GM21360 (cell line): ENCODE measurements around the gene ACTC1.

Experiments
- ATAC-seq: cut with Tn5 transposase; IDR thresholded peaks from one replicate; pipeline ENCODE4 v1.9.1; 2021; ENCODE audit warnings: mild to moderate bottlenecking, moderate library complexity; ENCODE audit not compliant: unreplicated experiment

The ACTC1 gene

DNA sequence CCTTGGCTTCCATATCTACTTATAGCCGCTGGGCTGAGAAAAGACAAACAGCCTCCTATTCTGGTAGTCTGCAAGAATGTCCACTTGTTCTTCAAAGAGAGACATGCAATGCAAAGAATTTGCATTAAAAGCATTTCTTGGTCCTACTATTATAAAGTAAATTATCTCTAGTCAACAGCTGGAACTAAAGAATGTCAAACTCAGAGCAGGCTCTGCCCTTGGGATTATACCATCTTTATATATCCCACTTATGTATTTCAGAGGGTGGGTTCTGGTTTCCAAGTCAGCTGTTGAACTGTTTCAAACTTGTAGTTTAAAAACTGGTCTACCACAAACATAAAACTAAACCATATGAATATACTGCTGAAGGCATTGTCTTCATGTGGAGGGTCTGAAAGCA lies 7.0 kb upstream of the ACTC1 start:
- no peak for ATAC-seq

DNA sequence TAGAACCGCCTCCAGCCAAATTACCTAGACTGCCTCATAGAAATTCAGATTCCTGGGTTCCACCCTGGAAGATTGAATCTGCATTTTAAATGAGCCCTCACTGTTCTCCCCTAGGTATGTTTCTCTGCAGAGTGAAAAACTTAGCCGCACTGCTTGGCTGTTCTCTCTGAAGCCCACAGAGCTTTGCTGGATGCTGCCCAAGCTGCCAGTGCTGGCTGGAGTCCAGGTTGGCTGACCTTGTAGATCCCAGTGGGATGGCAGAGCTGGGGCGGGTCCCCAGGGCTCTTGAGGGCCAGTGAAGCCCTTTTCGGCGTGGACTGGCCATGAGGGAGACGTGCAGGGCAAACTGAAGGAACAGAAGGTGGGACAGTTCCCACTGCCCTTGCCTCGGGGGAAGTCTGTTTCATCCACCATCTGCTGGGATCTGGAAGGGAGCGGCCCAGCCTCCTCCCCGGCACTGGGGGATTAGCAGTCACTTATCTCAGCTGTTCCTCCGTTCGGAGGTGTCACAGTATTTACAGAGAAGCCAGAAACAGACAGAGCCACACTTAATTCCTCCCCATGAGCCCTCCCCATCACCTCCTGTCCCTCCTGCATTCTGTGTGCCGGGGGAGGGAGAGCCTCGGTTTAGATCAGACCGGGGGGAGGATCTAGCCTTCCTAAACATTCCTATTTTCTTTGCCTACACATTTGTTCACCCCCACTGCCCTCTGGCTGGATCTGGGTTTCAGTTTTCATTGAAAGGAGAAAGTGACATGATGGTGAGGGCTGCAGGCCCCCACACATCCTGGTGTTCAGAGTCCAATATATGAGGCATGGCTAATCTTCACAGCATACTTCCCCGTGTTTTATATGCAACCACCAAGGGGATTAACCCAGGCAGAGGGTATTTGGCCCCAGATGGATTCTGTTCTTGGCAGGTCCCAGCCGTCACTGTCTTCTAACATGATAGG lies 4.1 kb upstream of the ACTC1 start:
- ATAC-seq: no peak

DNA sequence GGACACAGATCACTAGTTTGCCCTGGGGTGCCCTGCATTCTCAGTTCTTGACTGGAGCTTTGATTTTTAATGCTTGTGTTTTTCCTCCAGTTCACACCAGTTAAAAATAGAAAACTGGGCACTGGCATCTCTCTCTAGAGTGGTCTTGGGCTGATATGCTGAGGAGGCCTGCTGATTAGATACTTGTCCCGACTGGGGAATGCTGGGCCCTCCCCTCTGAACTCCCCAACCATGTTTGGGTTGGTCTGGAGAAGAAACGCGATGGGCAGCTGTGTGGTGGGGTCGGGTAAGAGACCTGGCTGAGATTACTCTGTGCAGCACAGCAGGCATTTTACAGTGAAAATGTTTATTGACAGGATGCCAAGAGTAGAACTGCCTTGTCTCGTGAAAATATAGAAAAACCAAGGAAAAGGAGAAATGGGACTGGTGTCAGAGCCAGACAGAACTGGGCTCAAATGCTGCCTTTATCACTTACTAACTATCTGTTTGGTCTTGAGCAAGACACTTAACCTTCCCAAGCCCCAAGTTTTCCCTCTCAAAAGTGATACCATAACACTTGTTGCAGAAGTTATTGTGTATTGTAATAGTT lies 1.6 kb upstream of the ACTC1 start:
- ATAC-seq: no peak

DNA sequence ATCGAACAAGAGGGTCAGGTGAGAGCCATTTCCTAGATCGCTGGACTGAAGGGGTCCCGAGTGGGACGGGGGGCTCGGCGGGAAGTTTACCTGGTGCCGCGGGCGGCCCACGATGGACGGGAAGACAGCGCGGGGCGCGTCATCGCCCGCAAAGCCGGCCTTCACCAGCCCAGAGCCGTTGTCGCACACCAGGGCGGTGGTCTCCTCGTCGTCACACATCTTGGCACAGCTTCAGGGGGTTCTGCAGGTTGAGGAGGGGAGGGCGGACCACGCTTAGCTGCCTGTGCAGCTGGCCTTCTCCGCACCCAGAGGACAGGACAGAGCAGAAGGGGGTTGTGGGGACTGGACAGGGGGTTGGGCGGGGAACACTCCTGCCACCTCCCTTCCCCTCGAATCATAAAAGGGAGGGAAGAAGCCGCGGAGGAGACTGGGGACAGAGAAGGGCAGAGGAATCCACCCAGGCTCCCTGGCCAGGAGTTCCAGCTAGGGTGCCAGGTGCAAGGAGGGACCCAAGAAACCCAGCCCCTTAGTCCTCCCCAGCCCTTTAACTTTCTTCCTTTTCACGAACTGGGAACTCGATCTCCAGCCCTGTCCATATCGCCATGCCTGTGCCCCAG lies 651 bp downstream of the ACTC1 start:
- ATAC-seq: no peak

DNA sequence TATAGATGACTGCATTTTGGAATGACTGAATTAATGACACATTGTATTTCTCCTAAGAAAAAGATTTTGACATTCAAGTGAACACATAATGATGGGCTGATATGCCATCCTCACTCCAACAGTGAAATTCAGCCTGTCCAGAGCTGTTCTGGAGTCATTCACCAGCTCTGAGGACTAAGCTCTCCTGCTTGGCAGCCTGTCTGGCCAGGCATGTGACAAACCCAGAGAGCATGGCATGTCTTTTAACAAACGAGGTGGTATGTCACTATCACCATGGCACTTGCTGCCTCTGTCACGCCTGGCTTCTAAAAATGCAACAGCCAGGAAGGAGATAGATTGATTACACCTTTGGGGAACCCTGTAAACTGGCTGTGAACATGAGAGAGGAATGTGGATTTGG lies 1.4 kb downstream of the ACTC1 start:
- ATAC-seq: no peak

DNA sequence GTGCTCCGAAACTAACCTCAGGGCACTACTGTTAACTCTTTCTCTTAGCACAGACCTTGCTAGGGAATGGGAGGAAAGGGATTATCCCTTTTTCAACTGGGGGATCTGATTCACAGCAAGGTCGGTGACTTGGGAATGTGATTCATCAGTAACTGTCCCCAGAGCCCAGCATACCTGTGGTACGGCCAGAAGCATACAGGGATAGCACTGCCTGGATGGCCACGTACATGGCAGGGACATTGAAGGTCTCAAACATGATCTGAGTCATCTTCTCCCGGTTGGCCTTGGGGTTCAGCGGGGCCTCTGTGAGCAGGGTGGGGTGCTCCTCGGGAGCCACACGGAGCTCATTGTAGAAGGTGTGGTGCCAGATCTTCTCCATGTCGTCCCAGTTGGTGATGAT lies 2.3 kb downstream of the ACTC1 start:
- ATAC-seq: no peak

DNA sequence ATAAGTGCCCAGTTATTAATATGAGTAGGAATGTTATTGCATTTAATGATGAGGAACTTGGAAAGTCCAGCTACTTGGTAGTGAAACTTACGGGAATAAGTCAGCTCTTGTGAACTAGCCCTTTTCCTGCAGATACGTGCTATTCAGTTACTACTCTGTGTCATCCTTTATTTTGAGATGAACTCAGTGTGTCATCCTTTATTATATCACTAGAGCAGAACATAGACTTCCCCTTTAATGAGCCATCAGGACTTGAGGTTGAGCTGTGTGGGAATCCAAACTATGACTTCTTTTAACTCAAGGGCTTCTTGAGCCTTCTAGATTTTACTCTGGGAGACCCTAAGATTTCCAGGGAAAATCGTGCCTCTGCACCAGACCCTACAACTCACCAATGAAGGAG lies 3.6 kb downstream of the ACTC1 start:
- ATAC-seq: no peak

DNA sequence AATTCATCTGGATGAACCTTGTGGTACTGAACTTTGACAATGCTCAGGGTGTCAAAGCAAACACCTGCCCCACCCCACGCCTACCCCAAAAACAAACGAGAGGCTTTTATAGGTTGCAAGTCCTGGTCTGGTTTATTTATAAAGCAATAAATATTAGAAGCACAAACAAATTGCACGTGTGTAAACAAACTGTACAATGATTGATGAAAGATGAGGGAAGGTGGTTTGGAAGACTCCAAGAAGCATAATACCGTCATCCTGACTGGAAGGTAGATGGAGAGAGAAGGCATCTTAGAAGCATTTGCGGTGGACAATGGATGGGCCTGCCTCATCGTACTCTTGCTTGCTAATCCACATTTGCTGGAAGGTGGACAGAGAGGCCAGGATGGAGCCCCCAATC lies 5.2 kb downstream of the ACTC1 start:
- ATAC-seq: no peak

DNA sequence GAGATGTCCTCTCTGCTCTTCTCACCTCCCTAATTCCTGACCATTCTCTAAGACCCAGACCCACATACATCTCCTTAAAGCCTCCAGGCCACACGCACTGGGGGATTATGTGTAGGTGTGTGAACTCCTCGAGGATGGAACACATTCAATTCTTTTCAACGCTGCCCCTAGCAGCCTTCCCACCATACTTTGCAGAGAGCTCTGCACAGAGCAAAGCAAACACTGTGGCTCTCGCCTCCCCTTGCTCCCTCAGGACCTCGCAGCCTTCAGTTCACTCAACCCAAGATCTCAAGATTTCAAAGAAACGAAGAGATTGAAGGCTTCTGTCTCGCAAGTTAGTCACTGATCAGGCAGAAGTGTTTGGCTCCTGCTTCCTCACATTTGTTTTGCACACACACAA lies 6.0 kb downstream of the ACTC1 start:
- no peak for ATAC-seq

DNA sequence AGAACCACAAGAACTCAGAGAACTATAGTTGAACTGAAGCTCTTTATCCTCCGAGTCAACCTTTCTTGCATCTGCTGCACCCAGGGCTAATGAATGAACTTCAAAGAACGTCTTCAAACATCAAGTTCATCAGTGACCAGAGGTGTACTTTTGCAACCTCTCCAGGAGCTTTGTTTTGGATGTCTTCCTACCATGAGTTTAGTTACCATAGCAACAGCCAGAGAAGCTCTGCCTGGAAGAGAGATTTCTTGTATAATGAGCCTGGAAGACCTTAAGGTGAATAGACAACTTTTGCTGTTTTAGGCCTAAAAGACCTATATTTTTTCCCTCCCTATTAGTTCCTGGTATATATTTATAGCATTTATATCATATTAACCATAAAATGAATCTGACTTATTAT lies 9.1 kb downstream of the ACTC1 start:
- no peak for ATAC-seq

DNA sequence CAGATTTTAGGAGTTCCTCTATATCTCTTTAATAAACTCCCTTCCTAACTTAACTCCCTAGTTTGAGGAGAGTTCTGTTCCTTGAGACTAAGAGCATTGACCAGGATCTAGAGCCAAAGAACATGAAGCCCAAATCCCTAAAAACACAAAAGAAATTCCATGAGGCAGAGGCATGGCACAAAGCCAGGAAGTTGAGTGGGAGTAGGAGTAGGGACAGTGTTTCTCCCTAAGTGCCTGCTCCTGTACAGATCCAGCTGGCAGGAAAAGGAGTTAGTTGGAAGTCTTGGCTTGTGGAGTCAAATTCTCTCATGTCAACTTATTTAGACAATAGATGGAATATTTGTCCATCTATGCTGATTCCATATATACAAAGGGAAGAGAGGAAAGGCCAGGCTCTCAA lies 11.4 kb downstream of the ACTC1 start:
- ATAC-seq: no peak

DNA sequence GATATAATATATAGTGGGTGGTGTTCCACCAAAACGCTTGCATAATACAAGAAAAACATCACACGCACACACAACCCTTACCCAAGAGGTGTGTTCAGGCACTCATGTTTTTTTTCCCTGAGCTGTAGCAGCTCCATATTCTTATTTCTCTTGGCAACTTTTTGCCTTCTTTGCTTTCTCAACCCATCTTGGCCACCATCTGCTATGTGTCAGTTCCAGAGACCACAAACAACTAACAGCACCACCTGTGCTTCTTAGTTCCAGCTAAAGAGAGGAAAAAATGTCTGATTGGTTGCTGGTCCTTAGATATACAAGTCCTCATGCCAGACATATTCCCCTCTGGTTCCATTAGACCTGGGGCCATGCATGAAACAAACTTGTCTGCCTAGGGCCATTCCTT lies 11.9 kb downstream of the ACTC1 start:
- ATAC-seq: no peak

DNA sequence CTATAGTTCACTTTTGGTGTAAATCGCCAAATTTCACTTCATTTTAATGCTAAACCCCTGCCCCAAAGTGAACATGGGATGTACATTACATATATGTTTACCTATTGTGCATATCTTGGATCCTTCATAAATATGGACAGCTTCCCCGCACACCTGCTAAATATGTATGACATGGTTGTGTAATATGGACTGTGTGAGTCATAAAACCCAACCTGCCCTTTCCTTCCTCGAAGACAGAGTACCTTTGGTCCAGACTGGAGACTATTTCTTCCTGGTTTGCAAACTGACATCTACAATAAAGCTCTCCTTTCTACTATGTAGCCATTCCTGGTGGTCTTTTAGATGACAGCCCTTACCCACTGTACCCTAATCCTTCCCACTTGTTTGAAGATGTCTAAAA lies 12.4 kb downstream of the ACTC1 start:
- ATAC-seq: no peak

DNA sequence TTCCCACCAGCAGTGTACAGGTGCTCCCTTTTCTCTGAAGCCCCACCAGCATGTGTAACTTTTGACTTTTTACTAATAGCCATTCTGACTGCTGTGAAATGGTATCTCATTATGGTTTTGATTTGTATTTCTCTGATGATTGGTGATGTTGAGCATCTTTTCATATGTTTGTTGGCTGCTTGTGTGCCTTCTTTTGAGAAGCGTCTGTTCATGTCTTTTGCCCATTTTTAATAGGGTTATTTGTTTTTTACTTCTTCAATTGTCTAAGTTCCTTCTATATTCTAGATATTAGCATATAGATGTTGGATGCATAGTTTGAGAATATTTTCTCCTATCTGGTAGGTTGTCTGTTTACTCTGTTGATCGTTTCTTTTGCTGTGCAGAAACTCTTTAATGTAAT lies 14.6 kb downstream of the ACTC1 start:
- ATAC-seq: no peak

DNA sequence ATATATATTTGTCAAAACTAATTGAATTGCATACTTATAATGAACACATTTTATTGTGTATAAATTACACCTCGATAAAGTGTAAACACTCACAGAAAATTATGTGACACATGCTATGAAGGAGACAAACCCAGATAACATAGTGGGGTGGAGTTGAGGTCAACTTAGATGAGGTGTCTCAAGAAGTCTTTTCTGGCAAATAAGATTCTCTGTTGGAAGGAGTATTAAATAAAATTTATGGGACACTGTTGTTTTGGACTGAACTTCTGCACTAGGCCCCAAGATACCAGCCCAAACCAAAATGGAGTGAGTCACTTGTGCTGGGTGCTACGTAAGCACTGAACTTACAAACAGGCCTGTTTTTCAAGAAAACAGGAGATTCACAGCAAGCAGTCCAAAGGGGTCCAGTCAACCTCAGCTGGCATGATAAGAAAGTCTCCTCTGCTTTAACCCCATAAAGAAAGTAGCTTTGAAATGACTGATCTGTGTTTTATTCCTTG lies 18.7 kb downstream of the ACTC1 start:
- ATAC-seq: no peak

DNA sequence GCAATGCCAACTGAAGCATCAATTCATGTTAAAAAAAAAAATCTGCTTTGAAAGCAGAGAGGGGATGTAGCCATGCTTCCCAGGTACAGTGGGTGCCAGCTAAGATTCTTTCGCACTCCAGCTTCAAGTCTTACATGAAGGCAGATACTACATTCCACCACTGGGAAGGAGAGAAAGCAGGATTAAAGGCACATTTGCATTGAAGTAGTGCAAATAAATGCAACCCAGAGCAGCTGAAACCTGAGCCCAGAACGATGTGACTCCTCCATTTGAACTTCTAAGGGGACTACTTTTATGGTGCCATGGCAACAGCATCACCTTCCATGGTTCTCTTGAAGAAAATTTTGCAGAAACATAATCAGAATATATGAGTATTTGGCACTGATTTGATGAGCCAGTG lies 21.4 kb downstream of the ACTC1 start:
- no peak for ATAC-seq

DNA sequence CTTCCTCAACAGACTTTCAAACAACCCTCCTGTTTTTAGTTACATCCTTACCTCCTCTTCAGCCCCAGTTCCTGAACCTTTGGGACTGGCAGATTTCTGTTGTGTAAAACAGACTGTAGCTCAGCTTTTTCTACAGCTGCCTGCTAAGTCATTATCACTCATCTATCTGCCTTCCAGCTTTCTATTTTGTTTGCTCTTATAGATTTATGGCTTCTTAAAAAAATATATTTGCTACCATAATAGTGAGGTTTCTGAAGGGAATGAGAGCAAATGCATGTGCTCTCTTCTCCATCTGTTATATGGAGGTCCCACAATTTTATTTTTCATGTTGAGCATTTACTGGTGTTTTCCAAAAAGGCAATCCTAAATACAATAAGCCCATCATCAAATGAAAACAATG lies 22.3 kb downstream of the ACTC1 start:
- no peak for ATAC-seq

DNA sequence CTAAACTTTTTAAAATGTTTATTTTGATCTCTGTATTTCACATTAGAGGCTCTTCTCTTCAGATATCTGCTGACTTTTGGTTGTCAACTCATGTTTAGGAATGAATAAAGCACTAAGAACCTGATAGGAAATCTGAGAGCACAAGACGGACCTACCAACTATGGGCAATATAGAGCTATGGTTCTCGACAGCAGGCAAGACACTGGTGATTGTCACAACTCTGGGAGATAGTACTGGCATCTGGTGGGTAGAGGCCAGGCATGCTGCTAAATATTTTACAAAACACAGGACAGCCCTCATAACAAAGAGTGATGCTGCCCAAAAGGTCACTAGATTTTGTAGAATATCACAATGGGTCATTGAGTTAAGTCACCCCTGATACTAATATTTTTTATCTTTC lies 23.0 kb downstream of the ACTC1 start:
- ATAC-seq: no peak

DNA sequence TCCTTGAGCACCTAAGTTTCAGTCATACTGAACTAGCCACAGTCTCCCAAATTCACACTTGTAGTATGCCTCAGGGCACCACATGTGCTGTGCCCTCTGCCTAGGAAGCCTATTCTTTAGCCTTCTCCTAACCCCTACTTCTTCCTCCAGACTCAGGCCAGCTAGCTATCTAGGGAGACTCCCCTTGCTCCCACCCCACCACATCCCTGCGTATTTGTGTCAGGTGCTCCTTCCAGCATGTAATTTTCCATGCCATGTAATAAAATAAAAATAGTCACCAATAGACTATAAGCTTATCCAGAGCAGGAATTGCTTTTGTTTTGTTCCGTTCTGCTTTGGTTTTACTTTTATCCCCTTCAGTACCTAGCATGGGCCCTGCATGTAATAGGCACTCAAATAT lies 25.6 kb downstream of the ACTC1 start:
- ATAC-seq: no peak

DNA sequence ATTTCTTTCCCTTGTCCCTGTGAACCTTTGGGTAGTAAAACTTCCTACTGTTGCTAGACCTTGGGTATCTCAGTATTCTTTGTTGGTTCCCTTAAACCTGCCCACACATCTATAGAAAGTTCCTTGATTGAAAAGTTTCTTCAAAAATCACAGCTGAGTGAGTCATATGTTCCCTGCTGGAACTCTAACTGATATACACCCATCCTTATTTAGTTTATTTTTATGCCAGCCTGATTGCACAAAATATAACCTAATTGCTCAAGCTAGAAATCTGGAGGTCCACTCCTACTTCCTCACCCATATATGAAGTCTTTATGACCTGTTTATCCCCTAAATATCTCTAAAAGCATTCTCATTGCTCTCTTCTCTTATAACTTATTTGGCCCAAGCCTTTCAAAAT lies 26.8 kb downstream of the ACTC1 start:
- ATAC-seq: no peak

DNA sequence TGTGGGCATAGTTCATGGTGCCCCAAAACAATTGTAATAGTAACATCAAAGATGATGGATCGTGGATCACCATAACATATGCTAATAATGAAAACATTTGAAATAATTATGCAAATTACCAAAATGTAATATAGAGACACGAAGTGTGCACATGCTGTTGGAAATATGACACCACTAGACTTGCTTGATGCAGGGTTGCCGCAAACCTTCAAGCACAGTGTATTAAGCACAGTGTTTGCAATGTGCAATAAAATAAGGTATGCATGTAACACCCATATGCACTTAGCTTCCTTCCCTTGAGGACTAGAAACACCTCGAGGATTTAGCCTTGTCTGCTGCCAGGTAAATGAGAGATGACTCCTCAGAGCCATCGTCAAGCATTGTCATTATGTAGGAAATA lies 29.6 kb downstream of the ACTC1 start:
- ATAC-seq: no peak

DNA sequence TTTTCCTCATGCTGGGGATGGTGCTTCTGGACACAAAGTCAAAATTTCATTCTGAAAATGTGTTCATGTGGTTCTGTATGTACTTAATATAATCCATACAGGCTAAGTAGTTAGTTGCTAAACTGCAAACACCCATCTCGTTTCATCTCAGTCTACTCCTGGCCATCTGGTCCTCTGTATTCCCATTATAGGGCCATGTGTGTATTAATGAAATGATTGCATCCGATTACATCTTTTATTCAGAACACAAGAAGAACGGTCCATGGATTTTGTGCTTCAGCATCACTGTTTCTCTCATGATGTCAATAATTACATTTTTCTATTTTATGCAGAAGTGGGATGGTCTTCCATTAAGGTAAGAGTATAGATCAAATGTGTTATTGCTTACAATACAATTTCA lies 34.4 kb downstream of the ACTC1 start:
- no peak for ATAC-seq
